H9 (cell line): ENCODE results near the gene SGCD. TPM values are rescaled to one million over a fixed set of nuclear protein-coding genes. Genes with fewer than 3 reads are reported as not detected.

Source experiments
- DNase-seq: peaks from one replicate; pipeline ENCODE4 v3.0.0-alpha.2; 2017
- H2AFZ ChIP-seq: one replicate; pipeline ENCODE4 v1.6.1; 2013; ENCODE audit warnings: mild to moderate bottlenecking, low read length, control low read depth, moderate library complexity
- H2AK5ac ChIP-seq: 2 replicates; pipeline ENCODE4 v1.6.1; 2013; ENCODE audit warnings: low read length, control low read depth, mixed read lengths; ENCODE audit not compliant: insufficient read length
- H2BK120ac ChIP-seq: one replicate; pipeline ENCODE4 v1.6.1; 2013; ENCODE audit warnings: low read depth, mild to moderate bottlenecking, low read length, control low read depth, inconsistent platforms; ENCODE audit not compliant: poor library complexity, severe bottlenecking
- H2BK12ac ChIP-seq: 2 replicates; pipeline ENCODE4 v1.6.1; 2013; ENCODE audit warnings: low read length, control low read depth, mixed read lengths, low read depth; ENCODE audit not compliant: insufficient read length
- H2BK15ac ChIP-seq: 2 replicates; pipeline ENCODE4 v1.6.1; 2013; ENCODE audit warnings: low read depth, low read length, control low read depth
- H2BK20ac ChIP-seq: one replicate; pipeline ENCODE4 v1.6.1; 2013; ENCODE audit warnings: low read depth, mild to moderate bottlenecking, low read length, control low read depth, inconsistent platforms; ENCODE audit not compliant: poor library complexity, severe bottlenecking
- H2BK5ac ChIP-seq: 2 replicates; pipeline ENCODE4 v1.6.1; 2013; ENCODE audit warnings: low read length, control low read depth, mixed read lengths; ENCODE audit not compliant: insufficient read length
- H3K14ac ChIP-seq: 2 replicates; pipeline ENCODE4 v1.6.1; 2013; ENCODE audit warnings: low read length, control low read depth; ENCODE audit not compliant: insufficient read depth
- H3K18ac ChIP-seq: 2 replicates; pipeline ENCODE4 v1.6.1; 2013; ENCODE audit warnings: low read depth, mild to moderate bottlenecking, mixed read lengths, low read length, control low read depth; ENCODE audit not compliant: insufficient read length
- H3K23ac ChIP-seq: 2 replicates; pipeline ENCODE4 v1.6.1; 2013; ENCODE audit warnings: low read length, control low read depth, mixed read lengths, low read depth; ENCODE audit not compliant: insufficient read length
- H3K23me2 ChIP-seq: 2 replicates; pipeline ENCODE4 v1.6.1; 2013; ENCODE audit warnings: low read depth, mild to moderate bottlenecking, mixed read lengths, low read length, control low read depth; ENCODE audit not compliant: insufficient read length, poor library complexity, severe bottlenecking
- H3K27ac ChIP-seq: 2 replicates; pipeline ENCODE4 v1.5.1; 2013; ENCODE audit warnings: low read length, control low read depth, mixed read lengths, low read depth; ENCODE audit not compliant: insufficient read length
- H3K27me3 ChIP-seq: 2 replicates; pipeline ENCODE4 v1.6.1; 2013; ENCODE audit warnings: low read length, control low read depth, inconsistent platforms; ENCODE audit not compliant: insufficient read depth
- H3K4ac ChIP-seq: 2 replicates; pipeline ENCODE4 v1.6.1; 2013; ENCODE audit warnings: low read depth, mild to moderate bottlenecking, control low read depth, inconsistent platforms, low read length, moderate library complexity
- H3K4me1 ChIP-seq: 2 replicates; pipeline ENCODE4 v1.6.1; 2013; ENCODE audit warnings: low read length, control low read depth, inconsistent platforms; ENCODE audit not compliant: insufficient read depth
- H3K4me2 ChIP-seq: 2 replicates; pipeline ENCODE4 v1.6.1; 2013; ENCODE audit warnings: low read length, control low read depth, mixed read lengths; ENCODE audit not compliant: insufficient read length, insufficient read depth
- H3K56ac ChIP-seq: 2 replicates; pipeline ENCODE4 v1.6.1; 2013; ENCODE audit warnings: low read depth, mild to moderate bottlenecking, mixed read lengths, low read length, control low read depth; ENCODE audit not compliant: insufficient read length
- H3K79me1 ChIP-seq: 2 replicates; pipeline ENCODE4 v1.6.1; 2013; ENCODE audit warnings: low read depth, mild to moderate bottlenecking, moderate library complexity, low read length, control low read depth, inconsistent platforms; ENCODE audit not compliant: insufficient read depth, poor library complexity, severe bottlenecking
- H3K79me2 ChIP-seq: 2 replicates; pipeline ENCODE4 v1.6.1; 2013; ENCODE audit warnings: low read length, control low read depth, inconsistent platforms; ENCODE audit not compliant: insufficient read depth
- H3K9ac ChIP-seq: 2 replicates; pipeline ENCODE4 v1.6.1; 2013; ENCODE audit warnings: low read length, control low read depth, mixed read lengths; ENCODE audit not compliant: insufficient read length; ENCODE audit errors: extremely low read depth
- H3K9me3 ChIP-seq: one replicate; pipeline ENCODE4 v1.6.1; 2013; ENCODE audit warnings: low read depth, low read length, inconsistent platforms; ENCODE audit not compliant: control insufficient read depth
- H3T11ph ChIP-seq: one replicate; pipeline ENCODE4 v1.6.1; 2013; ENCODE audit warnings: mild to moderate bottlenecking, low read length, control low read depth, inconsistent platforms
- H4K20me1 ChIP-seq: one replicate; pipeline ENCODE4 v1.6.1; 2013; ENCODE audit not compliant: control insufficient read depth, insufficient read length, insufficient read depth
- H4K5ac ChIP-seq: 2 replicates; pipeline ENCODE4 v1.6.1; 2013; ENCODE audit warnings: low read depth, mild to moderate bottlenecking, mixed read lengths, low read length, control low read depth; ENCODE audit not compliant: insufficient read length
- H4K8ac ChIP-seq: replicated peaks from 2 replicates; pipeline ENCODE4 v1.6.1; 2013; ENCODE audit warnings: low read length, control low read depth, mixed read lengths, low read depth; ENCODE audit not compliant: insufficient read length
- H4K91ac ChIP-seq: 2 replicates; pipeline ENCODE4 v1.6.1; 2013; ENCODE audit warnings: low read depth, mild to moderate bottlenecking, moderate library complexity, mixed read lengths, low read length, control low read depth; ENCODE audit not compliant: insufficient read length
- H3K27ac Mint-ChIP-seq, 3 experiments: 2 replicates in 2 of 3; 3 replicates in 1 of 3; pipeline ENCODE4 v1.8.0; 2020 to 2021; ENCODE audit warnings: mixed read lengths in 3 of 3, mild to moderate bottlenecking in 1 of 3, moderate library complexity in 1 of 3
- H3K27me3 Mint-ChIP-seq: 2 replicates; pipeline ENCODE4 v1.8.0; 2021; ENCODE audit warnings: low read depth, mild to moderate bottlenecking, moderate library complexity, mixed read lengths
- H3K36me3 Mint-ChIP-seq, 3 experiments: 2 replicates in 2 of 3; 3 replicates in 1 of 3; pipeline ENCODE4 v1.8.0; 2020 to 2021; ENCODE audit warnings: low read depth in 3 of 3, mixed read lengths in 3 of 3; ENCODE audit not compliant: insufficient read depth in 1 of 3
- H3K4me1 Mint-ChIP-seq, 2 experiments: 2 replicates each; pipeline ENCODE4 v1.8.0; 2020; ENCODE audit warnings: mixed read lengths in 2 of 2
- H3K4me3 Mint-ChIP-seq, 2 experiments: 2 replicates in 1 of 2; 3 replicates in 1 of 2; pipeline ENCODE4 v1.8.0; 2020 to 2021; ENCODE audit warnings: mild to moderate bottlenecking in 2 of 2, mixed read lengths in 2 of 2, moderate library complexity in 1 of 2
- H3K9me3 Mint-ChIP-seq, 2 experiments: 2 replicates in 1 of 2; 3 replicates in 1 of 2; pipeline ENCODE4 v1.8.0; 2020; ENCODE audit warnings: mild to moderate bottlenecking in 2 of 2, mixed read lengths in 2 of 2, moderate library complexity in 1 of 2
- WGBS: extraction: QIAGEN DNeasy Blood & Tissue Kit; methylation state at CpG from one replicate; pipeline ENCODE4 v1.1.7; 2013; ENCODE audit warnings: missing lambda C conversion rate, low lambda C conversion rate, mixed read lengths; ENCODE audit not compliant: insufficient read length; ENCODE audit errors: extremely low coverage; 5-methylcytosine and 5-hydroxymethylcytosine counted together
- total RNA-seq: library from RNA; stranded (reverse); gene quantifications from 2 replicates; pipeline ENCODE4 v1.2.1, GENCODE V29; 2021
- TF ChIP-seq, protein P1 (sequence below): fragments of 200-600 bp; sonication (generic); conservative IDR thresholded peaks from 3 replicates; pipeline ENCODE4 v1.8.0; 2021; ENCODE audit warnings: antibody characterized with exemption, mild to moderate bottlenecking

Gene SGCD
- total RNA-seq, 1 experiment from 2014 or later: 0.11 TPM

DNA sequence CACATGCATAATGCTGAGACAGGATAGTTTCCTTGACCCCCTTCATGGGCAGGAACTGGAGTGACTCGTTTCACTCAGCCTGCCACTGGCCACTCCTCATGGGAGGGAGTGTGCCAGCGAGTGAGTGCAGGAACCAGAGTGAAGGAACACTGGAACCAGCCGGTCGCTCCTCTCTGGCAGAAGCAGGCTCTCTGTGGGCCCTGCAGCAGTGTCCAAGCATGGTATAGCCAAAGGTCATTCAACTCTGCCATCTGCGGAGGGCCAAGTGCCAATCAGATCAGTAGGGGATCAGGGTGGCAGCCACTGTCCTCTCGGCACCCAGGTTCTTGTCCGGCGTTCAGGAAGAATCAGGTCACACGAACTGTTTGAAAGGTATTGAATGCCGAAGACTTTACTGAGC, 353.9 kb downstream of the SGCD start:
- Histone ChIP-seq H4K20me1 (no peaks in the 10 kb centered on the region), H4K91ac (no peak overlapping the region), H3K79me1 (no peaks in the 10 kb centered on the region), H3K27ac (no peak overlapping the region), H3K9ac (no peak overlapping the region), H3K56ac (no peak overlapping the region), H2BK5ac (no peak overlapping the region), H3K18ac (no peak overlapping the region), H3K14ac (peak overlapping the region; percentile 50), H2AK5ac (no peak overlapping the region), H2AFZ (no peak overlapping the region), H3K9me3 (no peaks in the 10 kb centered on the region), H3K4me2 (no peak overlapping the region), H2BK120ac (no peak overlapping the region), H4K5ac (no peak overlapping the region), H3K23ac (no peak overlapping the region), H2BK20ac (no peak overlapping the region), H3K4ac (no peak overlapping the region), H3K27me3 (no peaks in the 10 kb centered on the region), H3K79me2 (no peaks in the 10 kb centered on the region), H2BK12ac (no peak overlapping the region), H2BK15ac (no peak overlapping the region), H3K23me2 (no peaks in the 10 kb centered on the region), H4K8ac (no peak overlapping the region), H3K4me1 (no peaks in the 10 kb centered on the region; the same call in 1 of the 2 replicates), H3T11ph (no peak overlapping the region)
- Mint-ChIP-seq H3K4me1 (peaks cover 38 to 44% of the 10 kb centered on the region in 2 experiments), H3K27me3 (no peaks in the 10 kb centered on the region; the same call in 1 of the 2 replicates), H3K36me3 (no peaks in the 10 kb centered on the region), H3K9me3 (no peaks in the 10 kb centered on the region), H3K4me3 (no peak overlapping the region), H3K27ac (no peak overlapping the region)
- WGBS: no CpG with 5 or more reads among the region's 10 CpGs
- DNase-seq: no peak
- TF ChIP-seq, protein P1, sequence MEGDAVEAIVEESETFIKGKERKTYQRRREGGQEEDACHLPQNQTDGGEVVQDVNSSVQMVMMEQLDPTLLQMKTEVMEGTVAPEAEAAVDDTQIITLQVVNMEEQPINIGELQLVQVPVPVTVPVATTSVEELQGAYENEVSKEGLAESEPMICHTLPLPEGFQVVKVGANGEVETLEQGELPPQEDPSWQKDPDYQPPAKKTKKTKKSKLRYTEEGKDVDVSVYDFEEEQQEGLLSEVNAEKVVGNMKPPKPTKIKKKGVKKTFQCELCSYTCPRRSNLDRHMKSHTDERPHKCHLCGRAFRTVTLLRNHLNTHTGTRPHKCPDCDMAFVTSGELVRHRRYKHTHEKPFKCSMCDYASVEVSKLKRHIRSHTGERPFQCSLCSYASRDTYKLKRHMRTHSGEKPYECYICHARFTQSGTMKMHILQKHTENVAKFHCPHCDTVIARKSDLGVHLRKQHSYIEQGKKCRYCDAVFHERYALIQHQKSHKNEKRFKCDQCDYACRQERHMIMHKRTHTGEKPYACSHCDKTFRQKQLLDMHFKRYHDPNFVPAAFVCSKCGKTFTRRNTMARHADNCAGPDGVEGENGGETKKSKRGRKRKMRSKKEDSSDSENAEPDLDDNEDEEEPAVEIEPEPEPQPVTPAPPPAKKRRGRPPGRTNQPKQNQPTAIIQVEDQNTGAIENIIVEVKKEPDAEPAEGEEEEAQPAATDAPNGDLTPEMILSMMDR: no peak
